ENCODE results near the gene ADGRE3.
"Not testable (repeated sequence)": the region's sequence is repeated elsewhere in the genome, so short reads cannot be mapped to it uniquely, and the experiment has no call there.

Gene ADGRE3

GRCh38 chr19:14669940-14670339 lies 4.7 kb downstream of the ADGRE3 start:
- DNase-seq = no peak

DNA sequence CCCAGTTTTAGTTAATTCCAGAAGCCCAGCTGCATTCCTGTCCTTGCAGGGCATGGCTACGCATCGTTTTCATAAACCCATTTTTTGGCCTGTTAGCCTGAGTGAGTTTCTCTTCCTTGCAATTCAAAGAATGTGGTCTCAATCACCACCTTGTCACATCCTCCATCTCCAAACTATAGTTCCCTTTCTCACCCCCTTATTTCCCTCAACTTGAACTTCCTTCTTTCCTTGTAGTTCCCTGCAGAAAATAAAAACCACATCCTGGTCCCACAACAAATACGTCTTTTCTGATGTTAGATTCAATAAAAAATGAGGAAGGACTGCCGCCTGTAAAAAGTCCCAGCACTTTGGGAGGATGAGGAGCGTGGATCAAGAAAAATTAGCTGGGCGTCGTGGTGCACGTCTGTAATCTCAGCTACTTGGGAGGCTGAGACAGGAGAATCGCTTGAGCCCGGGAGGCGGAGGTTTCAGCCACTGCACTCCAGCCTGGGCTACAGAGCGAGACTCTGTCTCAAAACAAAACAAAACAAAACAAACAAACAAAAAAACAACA lies 13.2 kb downstream of the ADGRE3 start:
- no peak for DNase-seq

- no peak for DNase-seq
Observed at GRCh38 chr19:14659874-14660489, 14.7 kb downstream of the ADGRE3 start.

- DNase-seq = no peak
Observed at GRCh38 chr19:14655726-14656125, 18.9 kb downstream of the ADGRE3 start.

- DNase-seq = no peak
Observed at GRCh38 chr19:14654786-14655560, 19.7 kb downstream of the ADGRE3 start.

GRCh38 chr19:14650161-14650560 lies 24.5 kb downstream of the ADGRE3 start:
- no peak for DNase-seq

DNA sequence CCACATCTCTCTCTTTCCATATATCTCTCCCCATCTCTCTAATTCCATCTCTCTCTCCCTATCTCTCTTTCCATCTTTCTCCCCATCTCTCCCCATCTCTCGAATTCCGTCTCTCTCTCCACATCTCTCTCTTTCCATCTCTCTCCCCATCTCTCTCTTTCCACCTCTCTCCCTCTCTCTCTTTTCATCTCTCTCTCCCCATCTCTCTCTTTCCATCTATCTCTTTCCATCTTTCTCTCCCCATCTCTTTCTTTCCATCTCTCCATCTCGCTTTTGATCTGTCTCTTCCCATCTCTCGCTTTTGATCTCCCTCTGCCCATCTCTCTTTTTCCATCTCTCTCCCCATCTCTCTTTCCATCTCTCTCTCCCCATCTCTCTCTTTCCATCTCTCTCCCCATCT lies 25.6 kb downstream of the ADGRE3 start:
- DNase-seq = no peak

- DNase-seq = no peak
Observed at GRCh38 chr19:14648506-14648905, 26.1 kb downstream of the ADGRE3 start.

DNA sequence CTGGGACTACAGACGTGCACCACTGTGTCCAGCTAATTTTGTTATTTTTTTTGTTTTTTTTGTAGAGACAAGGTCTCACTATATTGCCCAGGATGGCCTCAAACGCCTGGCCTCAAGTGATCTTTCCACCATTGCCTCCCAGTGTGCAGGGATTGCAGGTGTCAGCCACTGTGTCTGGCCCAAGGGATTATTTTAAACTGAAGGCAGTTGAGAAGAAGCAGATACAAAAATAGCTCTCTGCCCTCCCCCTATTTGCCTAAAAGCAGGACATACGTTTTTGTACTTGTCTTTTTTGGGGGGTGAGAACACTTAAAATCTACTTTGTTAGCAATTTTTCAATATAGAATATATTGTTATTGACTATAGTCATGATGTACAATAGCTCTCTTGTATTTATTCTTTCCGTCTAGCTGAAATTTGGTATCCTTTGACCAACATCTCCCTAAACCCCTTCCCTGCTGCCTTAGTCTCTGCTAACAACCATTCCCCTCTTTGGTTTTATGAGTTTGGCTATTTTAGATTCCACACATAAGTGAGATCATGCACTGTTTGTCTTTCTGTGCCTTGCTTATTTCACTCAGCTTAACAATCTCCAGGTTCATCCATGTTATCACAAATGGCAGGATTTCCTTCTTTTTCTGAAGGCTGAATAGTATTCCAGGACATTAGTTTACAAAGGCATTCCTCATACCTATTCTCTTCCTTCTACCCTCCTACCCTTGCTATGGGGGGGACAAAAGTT lies 34.9 kb downstream of the ADGRE3 start:
- no peak for DNase-seq

- no peak for DNase-seq
Observed at GRCh38 chr19:14632286-14632685, 42.4 kb downstream of the ADGRE3 start.

DNA sequence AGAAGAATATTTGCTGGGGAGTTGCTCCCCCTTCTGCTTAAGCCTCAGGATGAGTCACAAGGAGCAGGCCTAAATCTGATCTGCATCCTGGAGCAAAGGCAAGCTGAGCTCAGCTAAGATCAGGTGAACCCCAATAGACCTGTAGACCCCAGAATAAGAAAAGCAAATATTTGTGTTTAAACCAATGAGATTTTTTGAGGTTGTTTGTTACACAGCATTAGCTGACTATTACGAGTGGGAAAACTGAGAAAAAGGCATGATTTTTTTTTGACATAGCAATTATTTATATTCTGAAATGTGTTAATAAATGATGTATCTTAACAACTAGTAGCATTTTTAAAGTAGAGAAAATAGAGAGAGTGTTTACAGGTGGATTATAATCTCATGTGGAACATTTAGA lies 45.1 kb downstream of the ADGRE3 start:
- no peak for DNase-seq

GRCh38 chr19:14624491-14624890 lies 50.2 kb downstream of the ADGRE3 start:
- DNase-seq = not testable (repeated sequence)

DNA sequence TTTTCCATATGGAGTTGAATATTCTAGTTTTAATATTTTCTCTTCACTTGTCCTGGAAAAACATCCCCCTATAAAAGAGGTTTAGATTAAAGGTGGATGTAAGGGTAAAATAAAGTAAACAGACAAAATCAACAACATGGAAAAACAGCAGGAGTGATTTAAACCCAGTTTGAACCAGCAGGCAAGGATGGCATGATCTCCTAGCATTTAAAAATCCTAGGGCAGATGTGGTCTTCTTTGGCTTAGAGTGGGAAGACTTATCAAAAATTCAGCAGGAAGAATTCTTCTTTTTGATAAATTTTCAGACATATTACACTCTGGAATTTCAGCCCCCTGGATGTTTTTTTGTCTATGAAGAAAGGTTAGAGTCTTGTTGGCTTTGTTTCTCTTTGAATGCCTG lies 55.2 kb downstream of the ADGRE3 start:
- DNase-seq = no peak

- DNase-seq = no peak
Observed at GRCh38 chr19:14616407-14616806, 58.2 kb downstream of the ADGRE3 start.

- DNase-seq = no peak
Observed at GRCh38 chr19:14615623-14616022, 59.0 kb downstream of the ADGRE3 start.

GRCh38 chr19:14614099-14614412 lies 60.6 kb downstream of the ADGRE3 start:
- no peak for DNase-seq

GRCh38 chr19:14613399-14614098 lies 61.1 kb downstream of the ADGRE3 start:
- DNase-seq = not testable (repeated sequence)

- no peak for DNase-seq
Observed at GRCh38 chr19:14612657-14613056, 62.0 kb downstream of the ADGRE3 start.

DNA sequence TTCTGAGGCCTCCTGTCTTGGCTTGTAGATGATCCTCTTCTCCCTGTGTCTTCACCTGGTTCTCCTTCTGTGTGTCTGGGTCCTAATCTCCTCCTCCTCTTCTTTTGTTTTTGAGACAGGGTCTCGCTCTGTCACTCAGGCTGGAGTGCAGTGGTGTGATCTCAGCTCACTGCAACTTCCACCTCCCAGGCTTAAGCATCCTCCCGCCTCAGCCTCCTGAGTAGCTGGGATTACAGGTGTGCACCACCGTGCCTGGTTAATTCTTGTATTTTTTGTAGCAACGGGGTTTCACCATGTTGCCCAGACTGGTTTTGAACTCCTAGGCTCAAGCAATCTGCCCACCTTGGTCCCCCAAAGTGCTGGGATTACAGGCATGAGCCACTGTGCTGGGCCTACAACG lies 62.4 kb downstream of the ADGRE3 start:
- DNase-seq = not testable (repeated sequence)

GRCh38 chr19:14611051-14611450 lies 63.6 kb downstream of the ADGRE3 start:
- no peak for DNase-seq

- DNase-seq = no peak
Observed at GRCh38 chr19:14606627-14607026, 68.0 kb downstream of the ADGRE3 start.

DNA sequence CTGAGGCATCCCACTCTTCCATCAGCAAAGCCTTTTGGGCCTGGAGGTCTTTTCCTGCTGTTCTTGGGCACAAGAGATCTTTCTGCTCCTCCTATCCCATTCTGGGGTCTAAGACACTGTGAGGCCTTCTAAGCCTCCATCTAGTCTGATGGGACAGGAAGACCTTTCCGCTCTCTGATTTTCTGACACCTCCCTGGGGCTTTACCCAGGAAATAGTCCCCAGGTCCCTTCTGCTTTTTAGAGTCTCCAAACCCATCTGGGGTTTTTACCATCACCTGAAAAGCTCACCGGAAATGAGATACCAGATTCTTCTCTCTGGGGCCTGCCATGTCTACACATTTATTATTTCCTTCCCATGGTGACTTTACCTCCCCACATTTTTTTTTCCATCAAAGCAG lies 70.7 kb downstream of the ADGRE3 start:
- no peak for DNase-seq

- DNase-seq = no peak
Observed at GRCh38 chr19:14599548-14600147, 75.0 kb downstream of the ADGRE3 start.
